ENCODE data around the gene HEATR3.
A peak's percentile ranks its signal among the peaks of the same experiment; 100 is the strongest.
"Not testable (repeated sequence)": the region's sequence is repeated elsewhere in the genome, so short reads cannot be mapped to it uniquely, and the experiment has no call there.

Gene HEATR3

GRCh38 chr16:50099957-50100648 is 34.3 kb downstream of the HEATR3 start:
- DNase-seq (ENCODE audit: low read depth in 3 of 3), result no peak

- no peak for DNase-seq (ENCODE audit: low read depth in 3 of 3)
Measured at GRCh38 chr16:50102051-50102746, 36.4 kb downstream of the HEATR3 start.

- no peak for DNase-seq (ENCODE audit: low read depth in 3 of 3)
Measured at GRCh38 chr16:50103764-50104163, 38.0 kb downstream of the HEATR3 start.

- no peak for DNase-seq (ENCODE audit: low read depth in 3 of 3)
Measured at GRCh38 chr16:50114357-50115129, 48.8 kb downstream of the HEATR3 start.

GRCh38 chr16:50120711-50121110 is 54.9 kb downstream of the HEATR3 start:
- DNase-seq (ENCODE audit: low read depth in 3 of 3), result no peak

GRCh38 chr16:50121278-50121677 is 55.5 kb downstream of the HEATR3 start:
- DNase-seq (ENCODE audit: low read depth in 3 of 3), result no peak

GRCh38 chr16:50121721-50122445 is 56.1 kb downstream of the HEATR3 start:
- peak in 1 of 3 experiments; percentile 21 for DNase-seq (ENCODE audit: low read depth in 3 of 3)

GRCh38 chr16:50123417-50123816 is 57.6 kb downstream of the HEATR3 start:
- no peak for DNase-seq (ENCODE audit: low read depth in 3 of 3)

- no peak for DNase-seq (ENCODE audit: low read depth in 3 of 3)
Measured at GRCh38 chr16:50124769-50125168, 59.0 kb downstream of the HEATR3 start.

- DNase-seq (ENCODE audit: low read depth in 3 of 3), result no peak
Measured at GRCh38 chr16:50126183-50126582, 60.4 kb downstream of the HEATR3 start.

- not testable (repeated sequence) for DNase-seq (ENCODE audit: low read depth in 3 of 3)
Measured at GRCh38 chr16:50132571-50132970, 66.8 kb downstream of the HEATR3 start.

GRCh38 chr16:50133214-50133613 is 67.4 kb downstream of the HEATR3 start:
- DNase-seq (ENCODE audit: low read depth in 3 of 3), result no peak

GRCh38 chr16:50136399-50136798 is 70.6 kb downstream of the HEATR3 start:
- no peak for DNase-seq (ENCODE audit: low read depth in 3 of 3)

- no peak for DNase-seq (ENCODE audit: low read depth in 3 of 3)
Measured at GRCh38 chr16:50137268-50137667, 71.5 kb downstream of the HEATR3 start.

- no peak for DNase-seq (ENCODE audit: low read depth in 3 of 3)
Measured at GRCh38 chr16:50139580-50139979, 73.8 kb downstream of the HEATR3 start.

GRCh38 chr16:50144211-50144610 is 78.4 kb downstream of the HEATR3 start:
- no peak for DNase-seq (ENCODE audit: low read depth in 3 of 3)

- DNase-seq (ENCODE audit: low read depth in 3 of 3), result no peak
Measured at GRCh38 chr16:50146479-50147435, 81.0 kb downstream of the HEATR3 start.

GRCh38 chr16:50151322-50151721 is 85.6 kb downstream of the HEATR3 start:
- DNase-seq (ENCODE audit: low read depth in 3 of 3), result no peak

GRCh38 chr16:50151756-50152155 is 86.0 kb downstream of the HEATR3 start:
- DNase-seq (ENCODE audit: low read depth in 3 of 3), result no peak

- DNase-seq (ENCODE audit: low read depth in 3 of 3), result peak; percentile 42 to 81 (median 45)
Measured at GRCh38 chr16:50152351-50152806, 86.6 kb downstream of the HEATR3 start.

Measured in stimulated activated CD4-positive, alpha-beta T cell treated with anti-CD3 and anti-CD28 coated beads, TNF-alpha, amount 100 ng/mL, for 24 hours (primary cell).